Activated CD4-positive, alpha-beta T cell treated with anti-CD3 and anti-CD28 coated beads, Interleukin-2, Interleukin-4, amounts not matched to agents 100 ng/mL and 50 ng/mL, durations not matched to agents 16 hours and 8 hours (primary cell): ENCODE measurements around the gene DDX50.
"Not testable (repeated sequence)": the region's sequence is repeated elsewhere in the genome, so short reads cannot be mapped to it uniquely, and the experiment has no call there.

ENCODE experiments used
- DNase-seq: peaks from one replicate; pipeline ENCODE4 v3.0.0-alpha.2; 2020; ENCODE audit warnings: low spot score

DDX50 gene

GRCh38 chr10:68901105-68901927 lies at the start of gene DDX50:
Gene DDX50, plus strand, starts transcription at chr10:68901315. Its CDS starts 70 bp downstream, at chr10:68901385.
- DNase-seq: peak; percentile 98

DNA sequence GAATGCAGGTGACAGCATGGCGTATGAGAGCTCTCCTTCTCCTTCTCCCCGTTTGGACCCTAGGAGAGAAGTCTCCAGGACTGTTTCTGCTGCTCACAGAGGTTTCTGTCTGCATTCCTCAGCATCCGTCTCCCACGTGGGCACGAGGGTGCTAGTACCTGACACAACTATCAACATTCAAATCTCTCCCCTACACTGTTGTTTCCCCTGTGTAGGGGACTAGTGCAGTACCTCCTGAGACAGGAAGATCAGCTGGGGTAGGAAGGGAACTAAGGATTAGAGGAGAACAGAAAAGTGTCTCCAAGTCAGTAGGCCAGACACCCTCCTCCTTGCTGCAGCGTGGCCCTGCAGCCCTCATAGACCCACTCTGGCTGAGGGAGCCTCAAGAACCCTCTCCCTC lies 44.8 kb upstream of the DDX50 start:
- no peak for DNase-seq

- DNase-seq: no peak
Measured at GRCh38 chr10:68857005-68857404, 44.1 kb upstream of the DDX50 start.

DNA sequence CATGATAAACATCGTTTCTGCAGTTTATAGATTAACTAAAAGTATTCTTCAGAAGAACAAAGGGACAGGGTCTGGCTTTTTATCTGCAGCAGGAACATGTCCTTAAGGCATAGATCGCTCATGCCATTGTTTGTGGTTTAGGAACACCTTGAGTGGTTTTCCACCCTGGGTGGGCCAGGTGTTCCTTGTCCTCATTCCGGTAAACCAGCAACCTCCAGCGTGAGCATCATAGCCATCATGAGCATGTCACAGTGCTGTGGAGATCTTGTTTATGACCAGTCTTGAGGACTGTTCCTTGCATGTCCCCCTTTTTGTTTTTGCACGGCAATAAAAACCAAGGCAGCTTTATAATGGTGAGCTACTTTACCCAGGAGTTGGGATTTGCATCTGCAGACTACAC lies 39.9 kb upstream of the DDX50 start:
- no peak for DNase-seq

DNA sequence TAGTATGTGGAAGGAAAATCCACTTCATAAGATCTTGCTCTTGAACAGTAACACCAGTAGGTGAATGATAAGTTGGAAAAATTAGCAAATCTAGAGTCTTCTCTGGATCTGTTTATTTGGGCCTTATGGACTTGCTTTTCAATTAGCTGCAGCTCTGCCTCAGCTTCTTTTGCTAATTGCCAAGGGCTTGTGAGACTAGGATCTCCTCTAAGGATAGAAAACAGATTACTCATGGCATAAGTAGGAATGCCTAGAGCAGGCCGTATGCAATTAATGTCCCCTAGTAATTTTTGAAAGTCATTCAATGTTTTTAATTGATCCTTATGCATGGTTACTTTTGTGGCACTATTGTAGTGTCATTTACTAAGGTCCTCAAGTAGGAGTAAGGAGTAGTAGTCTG lies 36.5 kb upstream of the DDX50 start:
- no peak for DNase-seq

GRCh38 chr10:68868173-68868572 lies 32.9 kb upstream of the DDX50 start:
- not testable (repeated sequence) for DNase-seq

DNA sequence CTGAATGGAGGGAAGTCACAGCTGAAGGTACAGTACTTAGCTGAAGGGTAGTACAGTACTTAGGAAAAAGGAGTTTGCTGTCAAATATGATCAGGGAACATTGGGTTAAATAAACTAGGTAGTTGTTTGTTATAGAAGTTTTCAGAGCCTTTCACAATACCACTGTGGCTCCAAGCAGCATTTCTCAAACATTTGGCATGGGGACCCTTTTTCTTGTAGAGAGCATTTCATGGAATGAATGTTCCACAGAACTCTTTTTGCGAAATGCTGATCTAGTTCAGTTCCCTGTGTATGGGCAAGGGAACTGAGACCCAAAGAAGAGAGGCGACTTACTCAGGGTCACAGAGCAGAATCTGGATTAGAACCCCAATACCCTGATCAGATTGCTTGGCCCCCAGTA lies 31.5 kb upstream of the DDX50 start:
- DNase-seq: no peak

- DNase-seq: no peak
Measured at GRCh38 chr10:68870061-68870460, 31.1 kb upstream of the DDX50 start.

DNA sequence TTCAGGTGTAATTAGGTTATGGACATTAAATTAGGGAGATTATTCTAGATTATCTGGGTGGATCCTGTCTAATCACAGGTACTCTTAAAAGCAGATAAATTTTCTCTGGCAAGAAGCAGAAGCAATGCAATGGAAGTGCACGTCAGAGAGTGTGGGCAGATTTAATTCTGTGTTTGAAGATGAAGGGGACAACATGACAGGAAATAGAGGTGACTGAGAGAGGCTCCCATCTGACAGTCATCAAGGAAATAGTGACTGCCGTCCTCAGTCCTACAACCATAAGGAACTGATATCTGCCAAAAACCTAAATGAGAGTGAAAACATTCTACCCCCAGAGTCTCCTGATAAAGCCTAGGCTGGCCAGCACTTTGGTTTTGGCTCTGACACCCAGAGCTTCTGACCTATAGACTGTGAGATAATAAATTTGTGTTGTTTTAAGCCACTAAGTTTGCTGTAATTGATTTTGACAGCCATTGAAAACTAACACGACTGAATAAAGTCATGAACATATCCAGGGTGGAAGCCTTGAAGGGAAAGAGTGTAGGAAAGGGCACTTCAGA lies 30.5 kb upstream of the DDX50 start:
- DNase-seq: no peak

DNA sequence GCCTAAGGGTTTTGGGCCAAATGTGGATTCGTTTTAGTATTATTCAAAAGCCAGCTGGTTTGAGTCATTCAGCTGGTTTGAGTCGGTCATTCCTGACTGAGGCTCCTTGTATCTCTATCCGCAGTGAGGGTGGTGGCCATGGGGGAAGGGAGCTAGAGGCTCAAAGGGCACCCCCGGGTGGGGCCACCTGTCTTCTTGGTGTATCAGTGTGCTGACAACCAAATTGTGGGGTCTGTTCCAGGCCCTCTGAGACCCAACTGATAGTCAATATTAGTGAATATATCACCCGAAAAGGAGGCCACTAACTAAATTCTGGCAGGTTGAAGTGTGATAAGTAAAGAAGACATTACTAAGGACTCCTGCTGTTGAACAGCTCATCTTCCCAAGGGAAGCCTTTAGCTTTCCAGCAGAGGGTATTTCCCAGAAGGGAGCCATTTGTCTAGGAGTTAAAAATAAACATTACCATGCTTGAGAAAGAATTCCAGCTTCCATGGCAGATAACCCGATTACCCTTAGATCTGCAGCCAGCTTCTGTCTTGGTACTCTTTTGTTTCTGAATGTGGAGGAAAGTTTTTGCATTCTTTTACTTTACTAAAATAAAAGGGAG lies 29.9 kb upstream of the DDX50 start:
- DNase-seq: no peak

GRCh38 chr10:68871731-68872342 lies 29.3 kb upstream of the DDX50 start:
- DNase-seq: no peak

DNA sequence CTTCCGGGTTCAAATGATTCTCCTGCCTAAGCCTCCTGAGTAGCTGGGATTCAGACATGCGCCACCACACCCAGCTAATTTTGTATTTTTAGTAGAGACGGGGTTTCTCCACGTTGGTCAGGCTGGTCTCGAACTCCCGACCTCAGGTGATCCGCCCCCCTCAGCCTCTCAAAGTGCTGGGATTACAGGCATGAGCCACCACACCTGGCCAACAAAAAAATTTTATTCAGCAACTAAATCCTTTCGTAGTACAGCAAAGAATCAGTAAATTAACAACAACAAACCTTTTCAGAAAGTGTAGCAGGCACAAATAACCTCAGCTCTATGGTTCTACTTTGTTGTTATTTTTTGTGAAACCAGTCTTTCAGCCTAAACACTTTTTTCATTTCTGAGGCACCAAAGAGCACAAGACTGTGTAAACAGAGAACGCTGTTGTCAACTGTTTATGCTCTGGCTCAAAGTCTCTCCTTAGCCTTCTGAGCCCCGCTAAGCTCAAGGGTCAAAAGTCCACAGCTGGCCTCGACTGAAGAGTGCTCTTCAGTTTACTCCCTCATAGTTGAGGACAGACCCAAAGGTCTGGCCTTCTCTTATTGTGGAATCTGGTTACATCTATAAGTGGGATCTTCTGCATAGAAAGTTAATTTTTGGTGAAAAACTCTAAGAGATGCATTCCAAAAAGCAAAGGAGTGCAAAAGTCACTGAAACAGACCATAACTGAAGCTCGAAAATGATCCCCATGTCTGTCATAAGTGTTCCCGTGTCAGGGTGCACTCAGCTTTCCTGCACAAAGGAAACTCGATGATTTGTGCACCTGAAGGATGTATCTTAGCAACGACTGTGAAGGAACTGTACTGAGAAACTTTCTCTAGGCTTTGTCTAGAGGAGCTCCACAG lies 24.6 kb upstream of the DDX50 start:
- DNase-seq: no peak

- no peak for DNase-seq
Measured at GRCh38 chr10:68877482-68878110, 23.5 kb upstream of the DDX50 start.

- no peak for DNase-seq
Measured at GRCh38 chr10:68878496-68878895, 22.6 kb upstream of the DDX50 start.

DNA sequence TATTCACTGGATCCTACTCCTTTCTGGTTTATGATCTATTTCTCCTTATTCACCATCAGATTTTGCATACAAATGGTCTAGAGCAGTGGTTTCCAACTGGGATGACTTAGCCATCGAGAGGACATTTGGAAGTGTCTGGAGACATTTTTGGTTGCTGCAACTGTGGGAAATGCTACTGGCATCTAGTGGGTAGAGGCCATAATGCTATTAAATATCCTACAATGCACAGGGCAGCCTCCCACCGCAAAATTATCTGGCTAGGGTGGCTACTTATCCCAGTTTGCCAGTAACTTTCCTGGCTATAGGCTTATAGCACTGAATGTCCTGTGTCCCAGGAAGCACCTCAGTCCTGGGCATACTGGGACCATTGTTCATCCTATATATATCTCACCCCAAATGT lies 21.5 kb upstream of the DDX50 start:
- no peak for DNase-seq

DNA sequence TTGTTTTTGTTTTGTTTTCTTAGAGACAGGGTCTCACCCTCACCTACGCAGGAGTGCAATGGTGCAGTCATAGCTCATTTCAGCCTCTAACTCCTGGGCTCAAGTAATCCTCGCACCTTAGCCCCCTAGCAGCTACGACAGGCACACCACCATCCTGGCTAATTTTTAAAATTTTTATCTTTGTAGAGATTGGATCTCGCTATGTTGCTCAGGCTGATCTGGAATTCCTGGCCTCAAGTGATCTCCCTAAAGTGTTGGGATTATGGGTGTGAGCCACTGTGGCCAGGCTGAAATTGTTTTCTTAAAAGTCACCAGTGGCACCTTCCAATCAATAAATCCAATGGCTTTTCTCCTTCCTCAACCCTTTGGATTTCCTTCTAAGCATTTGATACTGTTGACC lies 20.9 kb upstream of the DDX50 start:
- no peak for DNase-seq

- no peak for DNase-seq
Measured at GRCh38 chr10:68895041-68895440, 6.1 kb upstream of the DDX50 start.

GRCh38 chr10:68897336-68897741 lies 3.8 kb upstream of the DDX50 start:
- peak; percentile 46 for DNase-seq

- no peak for DNase-seq
Measured at GRCh38 chr10:68899186-68899745, 1.8 kb upstream of the DDX50 start.

DNA sequence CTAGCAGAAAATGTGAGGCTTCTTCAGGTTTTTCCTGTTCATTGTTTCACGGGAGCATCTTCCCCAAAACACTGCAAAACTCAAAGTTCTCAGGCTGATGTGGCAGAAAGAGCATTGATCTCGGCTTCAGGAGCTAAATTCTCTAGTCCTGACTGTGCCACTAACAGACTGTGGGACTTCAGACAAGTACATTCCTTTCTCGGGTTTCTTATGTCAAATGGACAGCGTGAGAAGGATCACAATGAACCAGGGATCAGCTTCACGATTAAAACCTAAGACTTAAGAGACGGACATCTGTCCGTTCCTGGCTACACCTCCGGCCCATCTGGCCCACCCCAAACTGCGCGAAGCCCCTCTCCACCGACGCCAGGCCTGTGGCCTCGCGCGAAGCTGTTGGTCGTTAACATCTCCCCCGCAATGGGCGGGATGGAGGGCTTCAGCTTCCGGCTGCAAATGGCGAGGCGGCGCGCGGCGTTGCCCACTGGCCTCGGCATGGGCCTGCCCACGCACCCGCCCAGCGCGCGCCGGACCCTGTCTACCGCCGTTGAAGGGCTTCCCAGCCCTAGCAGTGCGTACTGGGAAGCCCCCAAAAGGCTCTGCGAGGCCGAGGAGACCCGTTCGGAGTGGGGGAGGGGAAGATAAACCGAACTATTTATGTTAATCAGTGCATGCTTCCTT lies 549 bp upstream of the DDX50 start:
- no peak for DNase-seq

DNA sequence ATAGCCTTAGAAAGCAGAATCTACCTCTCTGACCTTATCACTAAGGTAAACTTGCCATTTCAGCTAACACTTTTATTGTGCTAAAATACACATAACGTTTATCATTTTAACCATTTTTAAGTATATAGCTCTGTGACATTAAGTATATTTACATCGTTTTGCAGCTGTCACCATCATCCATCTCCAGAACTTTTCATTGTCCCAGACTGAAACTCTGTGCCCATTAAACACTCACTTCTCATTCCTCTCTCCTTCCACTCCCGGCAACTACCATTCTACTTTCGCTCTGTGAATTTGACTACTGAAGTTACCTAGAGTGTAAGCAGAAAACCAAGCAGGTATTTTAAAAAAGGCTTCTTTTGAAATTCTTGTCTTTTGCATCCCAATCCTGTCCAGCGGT lies 1.3 kb downstream of the DDX50 start:
- DNase-seq: no peak
